Measurements from ENCODE around the gene CFAP45. TPM values are rescaled to one million over a fixed set of nuclear protein-coding genes. Genes with fewer than 3 reads are reported as not detected.

The CFAP45 gene
- total RNA-seq, 1 experiment from 2014 or later, result not detected

DNA sequence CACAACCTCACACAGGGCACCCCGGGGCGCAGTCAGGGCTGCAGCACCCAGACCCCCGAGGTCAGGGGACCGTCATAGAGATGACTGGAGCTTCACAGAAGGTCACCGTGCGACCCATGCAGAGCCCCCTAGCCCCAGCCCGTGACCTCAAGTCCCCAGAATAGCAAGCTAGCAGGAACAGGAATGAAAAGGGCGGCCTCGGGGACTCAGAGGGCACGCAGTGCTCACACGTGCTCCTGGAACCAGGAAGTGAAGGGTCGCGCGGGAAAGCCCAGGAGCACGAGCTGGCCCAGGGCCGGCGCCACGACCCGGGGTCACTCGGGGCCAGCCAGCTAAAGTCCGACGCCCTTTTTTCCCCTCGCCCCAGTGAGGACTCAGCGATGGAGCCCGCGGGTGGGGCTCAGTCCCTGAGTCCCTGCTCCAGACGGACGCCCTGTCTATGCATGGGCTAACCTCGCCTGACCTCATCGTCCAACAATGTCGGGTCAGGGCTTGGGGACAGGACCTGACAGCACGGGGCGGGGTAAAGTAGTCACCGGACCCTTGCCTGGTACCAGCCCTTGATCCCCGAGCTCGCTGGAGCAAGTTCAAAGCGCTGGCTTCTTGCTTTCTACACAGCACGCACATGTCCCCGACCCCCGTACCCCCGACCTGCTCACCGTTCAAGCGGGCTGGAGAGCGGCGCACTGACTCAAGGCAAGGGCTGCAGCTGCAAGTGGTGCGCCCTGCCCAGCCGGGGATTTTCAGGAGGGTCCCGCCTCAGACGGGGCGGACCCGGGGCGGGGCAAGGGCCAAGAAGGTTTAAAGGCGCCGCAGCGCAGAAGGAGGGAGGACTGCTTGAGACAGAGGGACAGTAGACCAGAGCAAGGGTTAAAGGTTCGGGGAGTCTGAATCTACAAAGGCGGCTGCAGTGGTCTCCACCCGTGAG, 25.1 kb upstream of the CFAP45 start, which contains the start of gene TAGLN2:
Gene TAGLN2 (minus strand): TSS at position 717 of the 928 bp plus-strand sequence. CDS start 4,998 bp downstream, outside the sequence.
- in situ Hi-C loops (cut with HindIII; ENCODE audit: low sequenced_read_pairs), result no loop called here
- DNase-seq (ENCODE audit: low spot score), result peak; percentile 34

DNA sequence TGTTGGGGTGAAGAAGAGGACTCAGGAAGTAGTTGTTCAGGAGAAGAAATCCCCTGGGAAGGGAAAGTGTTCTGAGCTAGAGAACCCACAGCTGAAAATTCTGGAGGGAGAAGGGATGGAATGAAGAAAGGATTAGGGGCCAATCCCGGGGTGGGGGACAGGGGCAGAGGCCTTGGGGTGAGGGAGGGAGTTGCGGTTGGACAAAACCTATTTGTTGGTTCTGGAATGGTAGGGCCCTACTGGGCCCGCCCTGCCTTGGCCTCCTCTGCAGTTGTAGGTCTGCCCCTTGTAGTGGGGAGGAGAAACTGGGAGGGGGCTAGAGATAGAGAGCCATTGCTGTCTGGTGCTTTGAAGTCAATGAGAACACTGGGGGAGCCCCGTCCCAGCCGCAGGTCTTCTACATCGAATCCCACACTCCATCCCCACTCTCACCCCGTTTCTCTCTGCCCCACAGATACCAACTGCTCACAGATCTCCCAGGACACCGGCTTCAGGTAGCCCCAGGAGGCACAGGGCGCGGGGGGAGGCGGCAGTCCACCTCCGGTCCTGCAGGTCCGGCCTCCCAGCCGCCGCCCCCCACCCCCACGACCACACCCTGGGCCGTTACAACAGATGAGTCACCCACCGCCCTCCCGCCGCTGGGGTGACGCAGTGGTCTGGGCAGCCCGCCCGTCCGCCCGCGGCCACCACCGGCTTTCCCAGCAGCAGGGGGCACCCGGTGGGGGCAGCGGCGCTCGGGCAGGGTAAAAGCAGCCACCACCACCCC, 24.2 kb upstream of the CFAP45 start:
- in situ Hi-C loops (cut with HindIII; ENCODE audit: low sequenced_read_pairs), result no loop called here
- DNase-seq (ENCODE audit: low spot score), result no peak

DNA sequence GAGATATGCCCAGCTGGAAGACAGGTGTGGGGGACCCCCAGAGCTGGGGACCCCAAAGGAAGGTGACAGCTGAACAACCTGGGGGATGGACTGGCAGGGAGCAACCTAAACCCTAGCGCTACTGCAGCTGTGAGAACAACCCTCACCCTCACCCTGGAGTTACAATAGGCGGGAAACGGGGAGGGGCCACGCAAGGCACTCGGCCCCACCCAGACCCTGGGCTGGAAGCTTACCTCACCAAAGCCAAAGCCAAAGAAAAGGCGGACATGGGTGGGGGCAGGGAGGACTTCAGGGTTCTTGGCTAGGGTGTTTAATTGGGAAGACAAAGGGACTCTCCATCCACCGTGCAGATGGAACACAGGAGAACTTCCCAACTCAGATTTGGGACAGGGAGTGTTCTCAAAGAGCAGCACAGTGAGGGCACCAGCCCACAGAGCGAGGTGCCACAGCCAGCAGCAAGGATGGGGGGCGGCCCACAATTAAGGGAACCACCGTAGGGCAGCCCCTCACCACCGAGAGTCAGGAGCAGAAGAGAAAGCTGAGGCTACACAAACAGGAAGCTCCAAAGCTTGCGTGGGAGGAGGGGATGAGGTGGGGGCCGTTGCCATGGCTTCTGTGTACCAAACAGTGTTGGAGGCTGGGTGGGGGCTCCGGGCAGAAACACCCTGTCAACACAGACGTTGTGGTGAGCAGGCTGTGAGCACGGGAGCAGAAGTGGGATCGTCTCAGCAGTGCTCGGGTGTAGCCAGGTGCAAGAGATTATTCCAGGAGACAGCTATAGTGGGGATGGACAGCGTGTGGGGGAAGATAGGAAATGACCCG, 23.4 kb upstream of the CFAP45 start:
- in situ Hi-C loops (cut with HindIII; ENCODE audit: low sequenced_read_pairs), result no loop called here
- DNase-seq (ENCODE audit: low spot score), result no peak

DNA sequence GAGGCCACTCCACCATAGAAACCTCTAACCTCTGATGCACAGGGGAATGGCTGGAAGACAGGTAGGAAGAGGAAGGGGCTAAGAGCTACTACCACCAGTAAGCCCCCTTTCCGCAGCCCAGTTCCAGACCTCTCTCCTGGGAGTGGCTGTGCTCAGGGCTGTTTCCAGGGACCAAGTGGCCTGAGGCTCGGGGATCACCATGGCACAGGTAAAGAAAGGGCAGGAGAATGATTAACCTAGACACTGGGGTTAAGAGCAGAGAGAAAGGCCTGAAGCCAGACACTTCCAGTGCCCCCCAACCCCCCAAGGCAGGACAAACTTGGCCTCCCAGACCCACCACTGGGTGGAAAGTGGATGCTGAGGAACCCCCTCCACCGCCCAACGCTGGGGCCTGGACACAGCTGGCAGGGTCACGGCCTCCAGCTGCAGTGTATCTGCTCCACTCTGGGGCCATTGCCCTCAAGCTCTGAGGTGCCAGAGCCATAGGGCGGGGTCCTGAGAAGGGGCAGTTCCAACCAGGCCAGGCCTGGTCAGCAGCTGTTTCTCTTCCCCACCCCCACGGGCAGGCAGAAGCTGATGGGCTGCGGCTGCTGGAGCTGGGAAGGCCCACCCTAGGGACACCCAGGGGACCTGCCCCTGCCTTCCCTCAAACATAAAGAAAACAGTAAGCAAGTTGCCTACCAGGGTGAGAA, 22.7 kb upstream of the CFAP45 start:
- no peak for DNase-seq (ENCODE audit: low spot score)
- in situ Hi-C loops (cut with HindIII; ENCODE audit: low sequenced_read_pairs), result no loop called here

DNA sequence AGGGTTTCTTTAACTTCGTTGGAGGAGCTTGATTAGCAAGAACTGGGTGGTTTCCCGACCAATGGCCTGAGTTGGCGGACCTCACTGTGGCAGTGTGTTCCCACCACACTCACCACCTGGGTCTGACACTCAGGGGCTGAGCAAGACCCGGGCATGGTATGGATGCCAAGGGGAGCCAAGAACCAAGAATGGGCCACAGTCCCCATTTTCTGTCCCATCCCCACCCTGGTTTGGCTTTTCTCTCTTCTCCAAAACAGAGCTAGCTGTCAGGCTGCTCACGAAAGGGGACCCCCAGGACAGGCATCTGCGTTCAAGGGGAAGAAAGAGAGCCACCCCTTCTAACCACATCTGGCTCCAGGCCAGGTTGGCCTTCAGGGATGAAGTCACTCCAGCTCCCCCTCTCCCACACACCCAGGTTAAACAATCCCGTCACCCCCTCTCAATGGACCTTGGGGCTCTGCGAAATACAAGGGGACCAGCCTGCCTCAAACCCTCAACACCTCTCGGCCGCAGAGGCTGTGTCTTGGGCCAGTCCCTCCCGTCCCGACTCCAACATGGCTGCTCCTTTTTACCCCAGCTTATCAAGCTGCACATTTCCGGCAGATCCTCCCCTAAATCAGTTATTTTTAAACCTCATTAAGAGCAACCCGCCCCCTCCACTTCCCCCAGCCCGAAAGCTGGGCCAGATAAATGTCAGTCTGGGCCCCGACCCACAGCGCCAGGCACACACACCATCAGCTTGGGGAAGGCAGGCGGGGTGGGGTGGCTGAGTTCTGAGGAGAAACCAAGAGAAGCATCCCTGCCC, 21.9 kb upstream of the CFAP45 start:
- in situ Hi-C loops (cut with HindIII; ENCODE audit: low sequenced_read_pairs), result no loop called here

DNA sequence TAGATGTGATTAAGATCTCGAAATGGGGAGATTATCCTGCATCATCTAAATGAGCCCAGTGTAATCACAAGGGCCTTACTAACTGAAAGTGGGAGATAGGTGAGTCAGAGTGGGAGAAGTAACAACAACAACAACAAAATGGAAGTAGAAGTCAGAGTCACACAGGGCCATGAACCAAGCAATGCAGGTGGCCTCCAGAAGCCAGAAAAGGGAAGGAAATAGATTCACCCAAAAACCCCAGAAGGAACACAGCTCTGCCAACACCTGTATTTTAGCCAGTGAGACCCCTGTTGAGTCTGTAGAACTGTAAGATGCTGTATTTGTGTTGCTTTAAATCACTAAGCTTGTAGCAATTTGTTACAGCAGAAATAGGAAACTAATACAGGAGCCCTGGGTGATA, 21.3 kb upstream of the CFAP45 start:
- in situ Hi-C loops (cut with HindIII; ENCODE audit: low sequenced_read_pairs), result no loop called here
- no peak for DNase-seq (ENCODE audit: low spot score)

More for the DNA sequence above, 21.9 kb upstream of the CFAP45 start:
- DNase-seq (ENCODE audit: low spot score), result no peak

DNA sequence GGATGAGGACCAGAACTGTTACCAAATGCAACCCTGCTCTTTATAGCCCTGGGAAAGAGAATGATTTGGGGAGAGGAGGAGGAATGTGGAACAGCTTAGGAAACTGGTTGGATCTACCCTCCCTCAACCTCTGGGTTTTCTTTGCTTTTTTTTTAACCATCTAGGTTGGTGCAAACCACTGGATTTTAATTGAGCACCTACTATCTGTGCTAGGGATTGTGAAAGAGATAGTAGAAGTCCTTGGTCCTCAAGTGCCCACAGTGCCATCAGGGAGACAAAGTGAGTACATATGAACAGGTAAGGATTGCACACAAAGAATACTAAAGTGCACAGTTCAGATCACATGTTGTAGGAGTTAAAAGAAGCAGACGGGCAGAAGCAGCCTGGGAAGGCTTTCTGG, 20.7 kb upstream of the CFAP45 start:
- no peak for DNase-seq (ENCODE audit: low spot score)
- in situ Hi-C loops (cut with HindIII; ENCODE audit: low sequenced_read_pairs), result no loop called here

DNA sequence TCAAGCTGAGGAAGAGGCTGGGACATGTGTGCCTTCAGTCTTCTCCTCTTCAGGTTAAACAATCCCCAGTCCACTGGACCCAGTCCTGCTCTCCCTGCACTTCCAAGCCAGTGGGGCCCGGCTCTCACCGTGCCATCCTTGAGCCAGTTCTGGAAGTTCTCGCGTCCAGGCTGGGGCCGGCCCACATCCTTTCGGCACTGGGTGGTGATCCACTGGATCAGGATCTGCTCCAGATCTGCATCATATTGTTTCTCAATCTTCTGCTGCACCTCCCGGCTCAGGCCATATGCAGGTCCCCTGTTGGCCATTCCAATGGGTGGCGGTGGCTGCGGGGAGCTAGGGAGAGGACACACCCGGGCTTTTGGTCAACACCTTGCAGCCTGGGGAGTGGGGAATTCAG, 20.2 kb upstream of the CFAP45 start:
- no peak for DNase-seq (ENCODE audit: low spot score)
- in situ Hi-C loops (cut with HindIII; ENCODE audit: low sequenced_read_pairs), result no loop called here

DNA sequence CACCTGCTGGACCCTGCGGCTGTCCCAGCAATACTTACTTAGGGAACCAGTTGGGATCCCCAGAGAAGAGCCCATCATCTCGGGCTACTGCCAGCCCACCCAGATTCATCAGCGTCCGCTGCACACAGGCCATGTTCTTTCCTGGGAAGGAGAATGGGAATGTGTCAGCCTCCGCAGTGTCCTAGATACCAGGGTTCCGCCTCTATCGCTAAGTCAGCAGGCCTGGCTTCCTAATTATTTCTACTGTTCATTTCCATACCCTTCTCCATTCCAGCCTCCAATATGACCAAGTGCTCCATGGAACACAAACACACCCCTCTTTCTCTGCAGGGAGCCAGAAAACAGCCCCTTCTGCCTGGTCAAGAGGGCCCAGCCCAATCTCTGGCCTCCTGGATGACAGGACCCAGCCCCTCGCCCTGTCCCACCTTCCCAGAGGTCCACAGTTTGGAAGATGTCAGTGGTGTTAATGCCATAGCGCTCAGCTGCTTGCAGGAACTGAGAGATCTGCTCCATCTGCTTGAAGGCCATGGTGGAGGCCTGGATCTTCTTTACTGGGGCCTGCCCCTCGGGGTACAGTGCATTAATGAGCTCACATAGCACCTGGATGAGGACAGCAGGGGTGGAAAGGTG, 19.4 kb upstream of the CFAP45 start:
- no peak for DNase-seq (ENCODE audit: low spot score)
- in situ Hi-C loops (cut with HindIII; ENCODE audit: low sequenced_read_pairs), result no loop called here

DNA sequence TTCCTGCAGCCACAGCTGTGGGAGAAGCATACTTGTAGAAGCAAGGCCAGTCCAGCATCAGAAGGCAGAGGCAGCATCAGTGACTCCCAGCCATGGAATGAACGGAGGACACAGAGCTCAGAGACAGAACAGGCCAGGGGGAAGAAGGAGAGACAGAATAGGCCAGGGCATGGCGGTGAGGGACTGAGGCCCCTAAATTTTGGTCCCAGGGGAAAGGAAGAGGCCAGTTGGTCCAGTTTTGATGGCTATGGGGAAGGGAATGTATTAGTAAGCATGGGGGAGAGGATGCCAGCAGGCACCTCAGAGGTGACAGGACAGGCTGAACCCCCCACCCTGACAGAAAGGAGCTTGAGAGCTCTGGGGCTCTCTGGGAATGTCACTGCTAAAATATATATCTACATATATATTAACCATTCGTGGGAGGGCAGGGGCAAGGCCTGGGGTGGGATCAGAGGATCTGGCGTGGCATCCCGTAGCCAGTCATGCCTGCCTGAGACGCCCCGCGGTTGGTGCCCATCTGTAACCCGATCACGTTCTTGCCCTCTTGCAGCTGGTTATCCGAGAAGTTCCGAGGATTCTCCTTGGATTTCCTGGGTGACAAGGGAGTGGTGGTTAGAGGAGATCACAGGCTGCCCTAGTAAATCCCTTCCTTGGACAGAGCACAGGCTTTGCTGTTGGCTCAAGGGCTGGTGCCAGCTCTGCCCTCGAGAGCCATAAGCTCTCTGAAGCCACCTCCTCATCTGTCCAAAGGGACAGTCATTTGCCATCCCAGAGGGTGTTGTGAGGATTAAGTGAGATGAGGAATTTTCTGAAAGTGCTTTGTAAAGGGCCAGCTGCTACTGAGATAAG, 18.6 kb upstream of the CFAP45 start:
- in situ Hi-C loops (cut with HindIII; ENCODE audit: low sequenced_read_pairs), result no loop called here
- no peak for DNase-seq (ENCODE audit: low spot score)

DNA sequence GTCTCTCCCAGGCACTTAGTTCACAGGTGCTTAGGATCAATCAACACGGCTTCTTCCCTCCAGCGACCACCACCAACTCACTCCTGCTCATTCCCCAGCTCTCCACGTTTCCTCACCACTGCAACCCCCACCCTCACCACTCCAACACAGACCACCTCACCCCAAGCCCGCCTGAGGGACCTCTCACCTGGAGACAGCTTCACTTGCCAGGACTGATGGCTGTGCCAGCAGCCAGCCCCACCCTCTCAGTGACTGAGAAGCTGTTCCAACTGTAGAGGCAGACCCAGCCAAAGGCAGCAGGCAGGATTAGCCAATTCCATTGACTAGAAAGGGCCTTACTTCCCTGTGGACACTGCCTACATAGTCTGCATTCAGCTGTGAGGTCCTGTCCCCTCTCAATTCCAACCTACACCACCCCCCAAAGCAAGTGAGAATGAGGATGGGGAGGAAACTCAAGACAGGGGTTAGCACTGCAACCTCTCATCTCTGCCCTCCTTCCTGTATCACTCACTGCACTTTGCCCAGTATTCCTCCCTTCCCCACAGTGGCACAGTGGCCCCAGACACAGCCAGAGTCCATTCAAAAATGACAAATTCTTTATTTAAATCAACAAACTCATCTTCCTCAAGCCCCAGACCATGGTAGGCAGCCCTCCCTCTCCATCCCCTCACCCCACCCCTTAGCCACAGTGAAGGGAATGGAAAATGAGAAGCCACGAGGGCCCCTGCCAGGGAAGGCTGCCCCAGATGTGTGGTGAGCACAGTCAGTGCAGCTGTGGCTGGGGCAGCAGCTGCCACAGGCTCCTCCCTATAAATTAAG, 17.8 kb upstream of the CFAP45 start:
- no peak for DNase-seq (ENCODE audit: low spot score)
- in situ Hi-C loops (cut with HindIII; ENCODE audit: low sequenced_read_pairs), result no loop called here

DNA sequence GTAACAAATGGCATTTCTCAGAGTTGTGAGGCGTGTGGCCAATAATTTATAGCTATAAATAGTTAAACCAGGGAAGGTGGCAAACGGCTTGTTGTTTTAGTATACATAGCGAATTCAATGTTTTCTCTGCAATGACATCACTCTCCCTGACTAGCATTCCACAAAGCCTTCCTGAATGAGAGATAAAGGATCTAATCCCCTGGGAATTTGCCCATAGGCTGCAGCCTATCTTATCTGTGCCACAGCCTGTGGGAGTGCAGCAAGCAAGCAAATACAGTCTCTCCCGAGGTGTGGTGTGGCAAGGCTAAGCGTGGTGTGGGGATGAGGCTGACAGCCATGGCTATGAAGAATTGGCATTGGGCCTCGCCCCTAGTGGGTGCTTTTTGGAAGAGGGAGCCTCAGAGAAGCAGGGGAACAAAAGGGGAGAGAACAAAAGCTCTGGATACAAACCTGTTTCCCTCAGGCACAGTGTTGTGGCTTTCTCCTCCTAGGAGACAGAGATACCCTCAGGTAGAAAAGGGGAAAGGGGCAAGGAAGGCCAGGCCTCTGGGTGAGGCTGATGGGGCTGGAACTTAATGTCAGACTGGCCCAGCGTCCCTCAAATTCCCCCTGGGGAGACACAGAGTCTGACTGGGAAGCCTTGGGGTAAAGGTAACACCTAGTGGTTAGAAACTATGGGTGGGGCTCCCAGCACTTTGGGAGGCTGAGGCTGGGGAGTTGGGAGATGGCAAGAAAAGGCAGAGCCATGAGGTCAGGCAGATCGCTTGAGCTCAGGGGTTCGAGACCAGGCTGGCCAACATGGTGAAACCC, 16.5 kb upstream of the CFAP45 start:
- in situ Hi-C loops (cut with HindIII; ENCODE audit: low sequenced_read_pairs), result no loop called here
- DNase-seq (ENCODE audit: low spot score), result peak; percentile 39

DNA sequence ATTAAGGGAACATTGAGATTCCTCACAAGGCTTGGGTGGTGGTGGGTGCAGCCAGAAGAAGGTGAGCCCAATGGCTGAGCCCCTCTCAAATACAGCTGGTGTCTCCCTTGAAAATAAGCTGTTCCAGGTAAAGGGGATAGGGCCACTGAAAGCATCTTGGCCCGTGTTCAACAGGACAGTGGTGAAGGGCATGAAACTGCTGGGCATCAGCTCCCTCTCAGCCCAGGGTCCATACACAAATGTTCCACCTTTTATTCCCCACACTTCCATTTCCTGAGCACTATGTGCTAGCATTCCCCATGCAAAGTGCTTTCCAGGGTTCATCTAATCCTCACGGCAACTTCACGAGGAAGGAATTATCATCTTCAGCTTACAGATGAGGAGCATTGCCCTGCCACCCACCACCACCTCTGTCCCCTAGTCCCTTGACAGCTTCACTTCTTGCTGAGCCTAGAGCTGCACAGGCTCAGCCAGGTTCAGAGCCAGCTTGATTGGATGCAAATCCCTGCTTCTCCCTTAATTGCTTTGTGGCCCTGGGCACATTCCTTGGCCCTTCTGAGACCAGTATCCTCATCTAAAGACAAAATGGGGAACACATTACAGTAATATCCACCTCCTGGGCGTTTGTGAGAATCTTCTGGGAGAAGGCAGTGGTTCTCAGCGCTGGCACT, 15.7 kb upstream of the CFAP45 start:
- in situ Hi-C loops (cut with HindIII; ENCODE audit: low sequenced_read_pairs), result no loop called here
- no peak for DNase-seq (ENCODE audit: low spot score)

DNA sequence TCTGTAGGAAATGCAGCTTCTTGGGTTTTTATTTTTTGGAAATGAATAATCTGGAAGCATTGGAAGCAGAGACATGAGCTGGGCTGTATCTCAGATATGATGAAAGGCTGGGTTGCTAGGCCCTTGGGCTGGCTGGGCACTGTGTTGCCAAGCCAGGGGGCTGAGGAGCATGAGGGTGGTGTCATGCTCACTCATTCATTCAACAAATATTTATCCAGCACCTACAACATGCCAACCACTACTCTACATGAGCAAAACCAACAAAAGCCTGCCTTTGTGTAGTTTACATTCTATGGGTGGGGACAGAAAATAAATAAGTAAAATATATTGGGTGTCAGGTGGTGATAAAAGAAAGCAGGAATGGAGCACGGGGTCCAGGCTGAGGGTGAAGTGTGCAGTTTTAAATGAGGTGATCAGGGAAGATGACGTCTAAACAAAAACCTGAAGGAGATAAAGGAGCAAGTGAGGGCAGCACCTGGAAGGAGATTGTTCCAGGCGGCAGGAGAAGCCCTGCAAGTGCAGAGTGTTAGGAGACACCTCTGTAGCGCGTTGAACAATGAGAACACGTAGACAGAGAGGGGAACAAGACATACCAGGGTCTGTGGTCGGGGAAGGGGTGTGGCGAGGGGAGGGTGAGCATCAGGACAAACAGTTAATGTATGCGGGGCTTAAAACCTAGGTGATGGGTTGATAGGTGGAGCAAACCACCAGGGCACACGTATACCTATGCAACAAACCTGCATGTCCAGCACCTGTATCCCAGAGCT, 14.5 kb upstream of the CFAP45 start:
- in situ Hi-C loops (cut with HindIII; ENCODE audit: low sequenced_read_pairs), result no loop called here

More for the DNA sequence above, 14.5 kb upstream of the CFAP45 start:
- DNase-seq (ENCODE audit: low spot score), result no peak
